NCI-H1417 treated with DMSO at 0.1 percent for 48 hours (cell line): Measurements from ENCODE around the gene TMC3.
"Not testable (repeated sequence)": the region's sequence is repeated elsewhere in the genome, so short reads cannot be mapped to it uniquely, and the experiment has no call there.

Experiments
- DNase-seq: peaks from one replicate; lab custom pipeline; 2025; lab: John Stamatoyannopoulos, UW

Gene TMC3

GRCh38 chr15:81384891-81385720, 11.1 kb upstream of the TMC3 start:
- DNase-seq = no peak

- DNase-seq = no peak
Measured at GRCh38 chr15:81381720-81382119, 7.7 kb upstream of the TMC3 start.

- DNase-seq = no peak
Measured at GRCh38 chr15:81380668-81381067, 6.7 kb upstream of the TMC3 start.

- DNase-seq = no peak
Measured at GRCh38 chr15:81380203-81380602, 6.2 kb upstream of the TMC3 start.

- no peak for DNase-seq
Measured at GRCh38 chr15:81379269-81379668, 5.3 kb upstream of the TMC3 start.

- no peak for DNase-seq
Measured at GRCh38 chr15:81378443-81378842, 4.4 kb upstream of the TMC3 start.

- no peak for DNase-seq
Measured at GRCh38 chr15:81377871-81378270, 3.9 kb upstream of the TMC3 start.

GRCh38 chr15:81376231-81376630, 2.2 kb upstream of the TMC3 start:
- no peak for DNase-seq

- DNase-seq = no peak
Measured at GRCh38 chr15:81375461-81375860, 1.4 kb upstream of the TMC3 start.

- no peak for DNase-seq
Measured at GRCh38 chr15:81373176-81373575, 837 bp downstream of the TMC3 start.

GRCh38 chr15:81372575-81372974, 1.4 kb downstream of the TMC3 start:
- no peak for DNase-seq

- DNase-seq = no peak
Measured at GRCh38 chr15:81363718-81364500, 10.1 kb downstream of the TMC3 start.

- DNase-seq = no peak
Measured at GRCh38 chr15:81363276-81363675, 10.7 kb downstream of the TMC3 start.

GRCh38 chr15:81362790-81363189, 11.2 kb downstream of the TMC3 start:
- no peak for DNase-seq

- DNase-seq = no peak
Measured at GRCh38 chr15:81361891-81362290, 12.1 kb downstream of the TMC3 start.

- no peak for DNase-seq
Measured at GRCh38 chr15:81360491-81360890, 13.5 kb downstream of the TMC3 start.

GRCh38 chr15:81358248-81358647, 15.8 kb downstream of the TMC3 start:
- DNase-seq = no peak

GRCh38 chr15:81357180-81357686, 16.8 kb downstream of the TMC3 start:
- no peak for DNase-seq

GRCh38 chr15:81356252-81356651, 17.8 kb downstream of the TMC3 start:
- DNase-seq = no peak

GRCh38 chr15:81351651-81352050, 22.4 kb downstream of the TMC3 start:
- DNase-seq = no peak

- no peak for DNase-seq
Measured at GRCh38 chr15:81349271-81349670, 24.7 kb downstream of the TMC3 start.

GRCh38 chr15:81348691-81349090, 25.3 kb downstream of the TMC3 start:
- DNase-seq = not testable (repeated sequence)

- DNase-seq = no peak
Measured at GRCh38 chr15:81347910-81348309, 26.1 kb downstream of the TMC3 start.
